AG04449 (cell line): ENCODE measurements around the gene BICDL1.

Source experiments
- CTCF ChIA-PET: fragments of 350-600 bp; formaldehyde crosslinking; extraction: SDS; loops from one replicate; lab custom pipeline; 2021; ENCODE audit warnings: antibody characterized with exemption; lab: Yijun Ruan, JAX
- POLR2A ChIA-PET: fragments of 400-600, 350-600 bp; formaldehyde crosslinking; extraction: SDS; loops from one replicate; lab custom pipeline; 2020; ENCODE audit warnings: antibody characterized with exemption, inconsistent platforms; lab: Yijun Ruan, JAX
- DNase-seq: peaks from one replicate; pipeline ENCODE4 v3.0.0-alpha.2; 2010; ENCODE audit warnings: low read depth, low spot score
- H3K4me3 ChIP-seq: 2 replicates; pipeline ENCODE4 v1.5.1; 2011; ENCODE audit warnings: low read depth, mild to moderate bottlenecking, control low read depth, low read length
- TF ChIP-seq, protein P1 (sequence below): IDR thresholded peaks from one replicate; pipeline ENCODE4 v1.5.1; 2011; ENCODE audit warnings: mild to moderate bottlenecking, moderate library complexity, low read length, control low read depth, inconsistent platforms; ENCODE audit not compliant: insufficient read depth; ENCODE audit errors: missing control alignments

Gene BICDL1, protein sequence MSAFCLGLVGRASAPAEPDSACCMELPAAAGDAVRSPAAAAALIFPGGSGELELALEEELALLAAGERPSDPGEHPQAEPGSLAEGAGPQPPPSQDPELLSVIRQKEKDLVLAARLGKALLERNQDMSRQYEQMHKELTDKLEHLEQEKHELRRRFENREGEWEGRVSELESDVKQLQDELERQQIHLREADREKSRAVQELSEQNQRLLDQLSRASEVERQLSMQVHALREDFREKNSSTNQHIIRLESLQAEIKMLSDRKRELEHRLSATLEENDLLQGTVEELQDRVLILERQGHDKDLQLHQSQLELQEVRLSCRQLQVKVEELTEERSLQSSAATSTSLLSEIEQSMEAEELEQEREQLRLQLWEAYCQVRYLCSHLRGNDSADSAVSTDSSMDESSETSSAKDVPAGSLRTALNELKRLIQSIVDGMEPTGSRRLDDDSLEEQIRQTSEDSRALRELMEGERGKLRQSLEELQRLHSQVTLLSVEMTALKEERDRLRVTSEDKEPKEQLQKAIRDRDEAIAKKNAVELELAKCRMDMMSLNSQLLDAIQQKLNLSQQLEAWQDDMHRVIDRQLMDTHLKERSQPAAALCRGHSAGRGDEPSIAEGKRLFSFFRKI

DNA sequence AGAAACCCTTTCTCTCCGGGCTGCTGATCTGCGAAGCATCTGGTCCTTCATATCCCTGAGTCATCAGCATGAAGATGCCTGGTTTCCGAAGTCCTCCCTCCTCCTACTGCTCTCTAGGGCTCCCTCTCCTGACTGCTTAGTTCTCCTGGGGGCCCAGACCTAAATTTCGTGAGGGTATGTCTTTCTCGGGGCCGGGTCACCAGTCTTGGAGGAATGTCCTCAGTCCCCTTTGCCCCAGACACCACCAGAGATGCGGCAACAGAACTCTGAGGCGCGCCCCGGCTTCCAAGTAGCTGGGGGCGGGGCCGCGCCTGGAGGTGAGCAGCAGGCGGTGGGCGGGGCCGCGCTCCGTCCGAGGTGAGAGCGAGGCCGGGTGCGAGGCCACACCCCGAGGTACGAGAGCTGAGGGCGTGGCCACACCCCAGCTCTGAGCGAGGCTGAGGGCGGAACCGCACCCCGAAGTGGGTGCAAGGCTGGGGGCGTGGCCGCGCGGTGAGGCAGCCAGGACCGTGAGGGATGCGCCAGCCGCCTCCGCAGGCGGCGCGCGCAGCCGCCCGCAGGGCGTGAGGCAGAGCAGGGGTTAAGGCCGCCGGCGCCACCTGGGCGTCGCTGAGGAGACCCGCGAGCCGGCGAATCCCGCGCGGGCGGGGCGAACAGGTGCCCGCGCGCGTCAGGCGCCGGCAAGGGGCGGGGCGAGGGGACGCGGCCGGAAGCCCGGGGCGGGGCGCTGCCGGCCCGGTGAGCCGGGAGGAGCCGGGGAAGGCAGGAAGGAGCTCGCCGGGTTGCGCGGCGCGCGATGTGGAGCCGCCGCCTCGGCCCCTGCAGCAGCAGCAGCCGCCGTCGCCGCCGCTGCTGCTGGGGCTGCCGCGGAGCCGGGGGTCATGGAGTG, at the start of gene BICDL1:
Gene BICDL1 (plus strand): TSS at position 765 of the 889 bp plus-strand sequence. CDS start 633 bp downstream, outside the sequence.
- TF ChIP-seq, protein P1, sequence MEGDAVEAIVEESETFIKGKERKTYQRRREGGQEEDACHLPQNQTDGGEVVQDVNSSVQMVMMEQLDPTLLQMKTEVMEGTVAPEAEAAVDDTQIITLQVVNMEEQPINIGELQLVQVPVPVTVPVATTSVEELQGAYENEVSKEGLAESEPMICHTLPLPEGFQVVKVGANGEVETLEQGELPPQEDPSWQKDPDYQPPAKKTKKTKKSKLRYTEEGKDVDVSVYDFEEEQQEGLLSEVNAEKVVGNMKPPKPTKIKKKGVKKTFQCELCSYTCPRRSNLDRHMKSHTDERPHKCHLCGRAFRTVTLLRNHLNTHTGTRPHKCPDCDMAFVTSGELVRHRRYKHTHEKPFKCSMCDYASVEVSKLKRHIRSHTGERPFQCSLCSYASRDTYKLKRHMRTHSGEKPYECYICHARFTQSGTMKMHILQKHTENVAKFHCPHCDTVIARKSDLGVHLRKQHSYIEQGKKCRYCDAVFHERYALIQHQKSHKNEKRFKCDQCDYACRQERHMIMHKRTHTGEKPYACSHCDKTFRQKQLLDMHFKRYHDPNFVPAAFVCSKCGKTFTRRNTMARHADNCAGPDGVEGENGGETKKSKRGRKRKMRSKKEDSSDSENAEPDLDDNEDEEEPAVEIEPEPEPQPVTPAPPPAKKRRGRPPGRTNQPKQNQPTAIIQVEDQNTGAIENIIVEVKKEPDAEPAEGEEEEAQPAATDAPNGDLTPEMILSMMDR, result no peak
- DNase-seq, result no peak
- H3K4me3 ChIP-seq, result peak within 1 kb of the TSS; percentile 55
- ChIA-PET CTCF (no interaction called here), POLR2A (no interaction called here)

DNA sequence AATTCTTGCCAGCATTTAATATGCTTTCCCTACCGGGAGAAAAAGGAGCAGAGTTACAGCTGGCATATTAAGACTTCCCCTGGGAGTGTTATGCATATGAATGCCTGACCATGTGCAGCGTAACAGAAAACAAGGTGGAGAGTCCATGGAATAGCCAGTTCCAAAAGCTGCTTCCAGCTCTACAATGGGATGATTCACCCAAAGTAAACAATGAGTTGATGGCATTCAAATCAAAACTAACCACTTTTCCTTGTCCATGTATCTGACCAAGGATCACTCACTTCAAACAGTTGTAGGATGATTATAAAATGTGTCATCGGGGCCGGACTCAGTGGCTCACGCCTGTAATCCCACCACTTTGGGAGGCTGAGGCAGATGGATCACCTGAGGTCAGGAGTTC, 48.1 kb upstream of the BICDL1 start:
- POLR2A ChIA-PET, result no interaction called here
- no peak for DNase-seq
- TF ChIP-seq, protein P1, result no peak
- H3K4me3 ChIP-seq, result no peak overlapping the region
- CTCF ChIA-PET, result no interaction called here

DNA sequence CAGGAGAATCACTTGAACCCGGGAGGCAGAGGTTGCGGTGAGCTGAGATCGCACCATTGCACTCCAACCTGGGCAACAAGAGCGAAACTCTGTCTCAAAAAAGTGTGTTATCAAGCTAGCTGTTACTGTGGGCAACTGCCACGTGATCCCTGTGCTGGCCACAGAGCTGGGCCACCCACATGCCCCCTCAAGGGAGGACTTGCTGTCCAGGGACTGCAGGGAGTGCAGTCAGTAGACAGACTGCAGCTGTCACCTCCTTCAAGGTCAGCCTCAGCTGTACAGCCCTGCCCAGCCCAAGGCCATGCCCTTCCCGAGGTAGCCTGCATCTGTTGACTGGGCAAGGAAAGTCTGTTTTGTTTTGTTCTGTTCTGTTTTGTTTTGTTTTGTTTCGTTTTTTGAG, 46.6 kb upstream of the BICDL1 start:
- ChIA-PET CTCF (no interaction called here), POLR2A (no interaction called here)
- TF ChIP-seq, protein P1, result no peak
- H3K4me3 ChIP-seq, result no peak overlapping the region
- no peak for DNase-seq

DNA sequence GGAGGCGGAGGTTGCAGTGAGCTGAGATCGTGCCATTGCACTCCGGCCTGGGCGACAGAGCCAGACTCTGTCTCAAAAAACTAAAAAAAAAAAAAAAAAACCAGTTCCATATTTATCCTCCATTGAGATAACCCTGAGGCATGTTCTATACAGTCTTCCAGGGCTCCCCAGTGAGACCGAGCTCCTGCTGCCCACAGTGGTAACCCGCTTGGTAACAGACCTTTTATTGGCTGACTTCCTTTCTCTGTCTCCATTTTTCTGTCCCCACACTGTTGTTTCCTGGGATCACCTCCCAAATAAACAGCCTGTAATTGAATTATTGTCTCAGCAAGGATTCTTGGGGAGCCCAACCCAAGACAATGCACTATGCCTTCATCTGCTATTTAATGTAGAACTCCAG, 42.8 kb upstream of the BICDL1 start:
- TF ChIP-seq, protein P1, result no peak
- no peak for DNase-seq
- CTCF ChIA-PET, result no interaction called here
- POLR2A ChIA-PET, result no interaction called here
- no peak overlapping the region for H3K4me3 ChIP-seq

DNA sequence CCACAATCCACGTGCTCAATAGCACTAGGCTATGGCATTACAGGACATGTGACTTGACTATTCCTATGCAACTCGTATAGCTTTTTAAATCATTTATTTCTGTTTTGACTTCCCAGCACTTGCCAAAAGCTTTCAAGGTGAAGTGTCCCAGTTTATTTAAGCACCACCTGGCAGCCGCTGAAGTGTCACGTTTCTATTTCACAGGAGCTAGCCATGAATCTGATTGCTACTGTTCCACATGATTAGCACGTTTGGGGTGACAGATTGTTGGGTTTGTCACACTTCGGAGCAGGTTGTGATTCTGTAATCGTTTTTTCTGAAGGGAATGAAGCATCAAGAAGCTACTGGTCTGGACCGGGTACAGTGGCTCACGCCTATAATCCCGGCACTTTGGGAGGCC, 39.9 kb upstream of the BICDL1 start:
- TF ChIP-seq, protein P1, result no peak
- no peak for DNase-seq
- no peak overlapping the region for H3K4me3 ChIP-seq
- POLR2A ChIA-PET, result interaction anchor here (0.6 kb wide), 1 partner anchor 172 kb away, joined by 4 read pairs; no protein-coding TSS in a partner anchor
- CTCF ChIA-PET, result interaction anchor here (1.5 kb wide), 1 partner anchor 10 kb away, joined by 6 read pairs; no protein-coding TSS in a partner anchor
